Progenitor cell of endocrine pancreas (in vitro differentiated cells): ENCODE measurements around the gene GTSE1. TPM values are rescaled to one million over a fixed set of nuclear protein-coding genes. Genes with fewer than 3 reads are reported as not detected.

ENCODE experiments used
- DNase-seq: peaks from one replicate; pipeline ENCODE4 v3.0.0; 2021; ENCODE audit warnings: low spot score; ENCODE audit not compliant: unreplicated experiment
- H3K27ac Mint-ChIP-seq: 2 replicates; pipeline ENCODE4 v1.8.0; 2021; ENCODE audit warnings: mild to moderate bottlenecking, moderate library complexity, mixed read lengths
- H3K27me3 Mint-ChIP-seq: 2 replicates; pipeline ENCODE4 v1.8.0; 2021; ENCODE audit warnings: mixed read lengths
- H3K36me3 Mint-ChIP-seq: 2 replicates; pipeline ENCODE4 v1.8.0; 2022; ENCODE audit warnings: mixed read lengths; ENCODE audit not compliant: insufficient read depth
- H3K4me1 Mint-ChIP-seq: 2 replicates; pipeline ENCODE4 v1.8.0; 2021; ENCODE audit warnings: low read depth, mixed read lengths
- H3K4me3 Mint-ChIP-seq: 2 replicates; pipeline ENCODE4 v1.8.0; 2021; ENCODE audit warnings: low read depth, mild to moderate bottlenecking, moderate library complexity, mixed read lengths
- H3K9me3 Mint-ChIP-seq: 2 replicates; pipeline ENCODE4 v1.8.0; 2021; ENCODE audit warnings: low read depth, mixed read lengths
- CTCF ChIP-seq: fragments of 200-600 bp; sonication (generic); IDR thresholded peaks from one replicate; pipeline ENCODE4 v1.5.0; 2021; ENCODE audit warnings: antibody characterized with exemption, mild to moderate bottlenecking; ENCODE audit not compliant: unreplicated experiment
- total RNA-seq: library from RNA; stranded (reverse); gene quantifications from 2 replicates; pipeline ENCODE4 v1.2.1, GENCODE V29; 2021

The GTSE1 gene
- total RNA-seq, 1 donor from 2014 or later = 25.1 TPM

DNA sequence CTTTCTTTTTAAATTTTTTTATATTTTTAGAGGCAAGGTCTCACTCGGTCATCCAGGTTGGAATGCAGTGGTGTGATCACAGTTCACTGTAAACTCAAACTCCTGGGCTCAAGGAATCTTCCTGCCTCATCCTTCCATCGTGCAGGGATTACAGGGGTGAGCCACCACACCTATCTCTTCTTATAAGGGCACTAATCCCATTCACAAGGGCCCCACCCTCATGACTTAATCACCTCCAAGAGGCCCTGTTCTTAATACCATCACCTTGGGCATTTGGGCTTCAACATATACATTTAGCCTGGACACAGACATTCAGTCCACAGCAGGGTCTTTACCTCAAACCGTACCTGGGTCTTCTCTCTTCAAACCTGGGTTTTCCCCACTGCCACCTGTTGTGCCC lies 4.5 kb upstream of the GTSE1 start:
- H3K4me3 Mint-ChIP-seq = no peak overlapping the region
- H3K4me1 Mint-ChIP-seq = peaks cover 8% of the 10 kb centered on the region
- H3K27me3 Mint-ChIP-seq = no peaks in the 10 kb centered on the region
- H3K9me3 Mint-ChIP-seq = no peaks in the 10 kb centered on the region
- no peak overlapping the region for H3K27ac Mint-ChIP-seq
- DNase-seq = no peak
- peaks cover 15% of the 10 kb centered on the region for H3K36me3 Mint-ChIP-seq
- TF ChIP-seq CTCF = no peak

- H3K27ac Mint-ChIP-seq = peak overlapping the region; percentile 67
- DNase-seq = no peak
- no peaks in the 10 kb centered on the region for H3K27me3 Mint-ChIP-seq
- H3K4me3 Mint-ChIP-seq = no peak overlapping the region
- peaks cover 13% of the 10 kb centered on the region for H3K4me1 Mint-ChIP-seq
- peaks cover 12% of the 10 kb centered on the region for H3K36me3 Mint-ChIP-seq
- H3K9me3 Mint-ChIP-seq = no peaks in the 10 kb centered on the region
- TF ChIP-seq CTCF = no peak
Observed at GRCh38 chr22:46292732-46293131, 3.9 kb upstream of the GTSE1 start.

DNA sequence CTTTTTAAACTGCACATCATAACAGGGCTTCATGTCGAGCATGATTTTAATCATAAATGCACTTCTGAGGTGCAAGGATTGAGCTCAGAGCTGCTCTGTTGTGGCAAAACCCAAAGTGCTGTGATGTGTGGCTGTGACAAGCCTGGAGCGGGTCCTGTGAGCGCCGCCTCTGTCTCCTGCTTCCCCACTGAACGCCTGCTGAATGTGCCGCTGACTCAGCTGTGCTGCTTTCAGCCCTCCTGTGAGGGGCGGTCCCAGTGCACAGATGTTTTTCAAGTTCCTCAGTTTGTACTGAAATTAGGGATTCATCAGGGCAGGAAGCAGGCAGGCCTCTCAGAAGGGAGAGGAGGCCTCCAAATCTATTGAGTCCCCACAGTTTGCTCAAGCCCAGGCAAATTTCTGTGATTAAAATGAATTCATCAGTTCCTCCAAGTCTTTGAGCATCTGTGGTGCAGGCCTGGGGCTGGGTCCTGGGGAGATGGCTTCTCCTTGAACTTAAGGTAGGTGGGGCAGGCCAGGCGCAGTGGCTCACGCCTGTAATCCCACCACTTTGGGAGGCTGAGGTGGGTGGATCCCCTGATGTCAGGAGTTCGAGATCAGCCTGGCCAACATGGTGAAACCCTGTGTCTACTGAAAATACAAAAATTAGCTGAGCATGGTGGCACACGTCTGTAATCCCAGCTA lies 3.0 kb upstream of the GTSE1 start:
- H3K9me3 Mint-ChIP-seq = no peaks in the 10 kb centered on the region
- no peak for DNase-seq
- H3K4me3 Mint-ChIP-seq = no peak overlapping the region
- peaks cover 14% of the 10 kb centered on the region for H3K36me3 Mint-ChIP-seq
- H3K27me3 Mint-ChIP-seq = no peaks in the 10 kb centered on the region
- H3K4me1 Mint-ChIP-seq = peaks cover 15% of the 10 kb centered on the region
- no peak for TF ChIP-seq CTCF
- H3K27ac Mint-ChIP-seq = no peak overlapping the region

DNA sequence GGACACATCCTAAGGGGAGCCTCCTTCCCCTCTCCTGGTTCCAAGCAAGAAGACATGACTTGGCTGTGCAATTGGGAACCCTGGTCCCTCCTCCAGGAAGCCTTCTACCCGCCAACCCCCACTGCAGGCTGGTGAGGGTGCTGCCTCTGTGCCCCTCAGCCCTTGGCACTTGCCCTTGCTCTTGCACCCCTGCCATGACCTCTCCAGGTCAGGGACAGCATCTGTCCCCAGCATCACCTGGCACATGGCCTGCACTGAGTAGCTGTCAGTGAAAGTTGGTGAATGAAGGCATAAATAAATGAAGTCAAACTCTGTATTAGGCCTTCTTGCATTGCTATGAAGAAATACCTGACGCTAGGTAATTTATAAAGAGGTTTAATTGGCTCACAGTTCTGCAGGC lies 1.9 kb upstream of the GTSE1 start:
- H3K27me3 Mint-ChIP-seq = no peaks in the 10 kb centered on the region
- TF ChIP-seq CTCF = no peak
- H3K4me3 Mint-ChIP-seq = peak overlapping the region; percentile 31
- H3K4me1 Mint-ChIP-seq = peaks cover 21% of the 10 kb centered on the region
- H3K36me3 Mint-ChIP-seq = peaks cover 20% of the 10 kb centered on the region
- DNase-seq = no peak
- no peaks in the 10 kb centered on the region for H3K9me3 Mint-ChIP-seq
- no peak overlapping the region for H3K27ac Mint-ChIP-seq

DNA sequence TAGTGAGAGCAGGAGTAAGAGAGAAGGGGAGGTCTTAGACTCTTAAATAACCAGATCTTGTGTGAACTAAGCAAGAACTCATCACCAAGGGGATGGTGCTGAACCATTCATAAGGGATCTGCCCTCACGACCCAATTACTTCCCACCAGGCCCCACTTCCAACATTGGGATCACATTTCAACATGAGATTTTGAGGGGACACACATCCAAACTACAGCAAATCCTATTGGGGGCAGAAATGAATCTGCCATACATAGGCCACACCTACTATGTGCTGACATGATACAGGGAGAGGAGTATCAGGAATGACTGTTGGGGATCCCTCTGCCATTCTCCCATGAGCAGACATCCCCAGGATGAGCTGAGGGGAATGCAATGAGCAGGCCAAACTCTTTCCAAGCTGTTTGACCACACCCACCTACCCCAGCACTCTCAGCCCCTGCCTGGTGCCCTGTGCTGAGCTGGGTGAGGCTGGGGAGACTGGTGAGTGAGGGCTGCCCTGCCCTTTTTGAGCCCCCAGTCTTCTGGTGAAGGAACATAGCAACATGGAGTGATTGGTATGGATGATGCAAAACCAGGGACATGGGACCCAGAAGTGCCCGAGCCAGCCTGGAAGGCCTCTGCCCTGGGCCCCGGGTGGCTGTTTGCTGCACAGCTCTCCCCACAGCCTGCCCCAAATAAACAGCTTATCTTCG lies 1.2 kb upstream of the GTSE1 start:
- no peaks in the 10 kb centered on the region for H3K27me3 Mint-ChIP-seq
- peaks cover 21% of the 10 kb centered on the region for H3K4me1 Mint-ChIP-seq
- H3K4me3 Mint-ChIP-seq = peak overlapping the region; percentile 91
- H3K36me3 Mint-ChIP-seq = peaks cover 19% of the 10 kb centered on the region
- TF ChIP-seq CTCF = no peak
- no peak overlapping the region for H3K27ac Mint-ChIP-seq
- DNase-seq = no peak
- H3K9me3 Mint-ChIP-seq = no peaks in the 10 kb centered on the region
